HG02981 (cell line): Measurements from ENCODE around the gene UBXN7.
A peak's percentile ranks its signal among the peaks of the same experiment; 100 is the strongest.
"Not testable (repeated sequence)": the region's sequence is repeated elsewhere in the genome, so short reads cannot be mapped to it uniquely, and the experiment has no call there.

Experiments used
- ATAC-seq: cut with Tn5 transposase; IDR thresholded peaks from one replicate; pipeline ENCODE4 v1.9.1; 2021; ENCODE audit warnings: mild to moderate bottlenecking, moderate library complexity; ENCODE audit not compliant: unreplicated experiment

Gene UBXN7, protein sequence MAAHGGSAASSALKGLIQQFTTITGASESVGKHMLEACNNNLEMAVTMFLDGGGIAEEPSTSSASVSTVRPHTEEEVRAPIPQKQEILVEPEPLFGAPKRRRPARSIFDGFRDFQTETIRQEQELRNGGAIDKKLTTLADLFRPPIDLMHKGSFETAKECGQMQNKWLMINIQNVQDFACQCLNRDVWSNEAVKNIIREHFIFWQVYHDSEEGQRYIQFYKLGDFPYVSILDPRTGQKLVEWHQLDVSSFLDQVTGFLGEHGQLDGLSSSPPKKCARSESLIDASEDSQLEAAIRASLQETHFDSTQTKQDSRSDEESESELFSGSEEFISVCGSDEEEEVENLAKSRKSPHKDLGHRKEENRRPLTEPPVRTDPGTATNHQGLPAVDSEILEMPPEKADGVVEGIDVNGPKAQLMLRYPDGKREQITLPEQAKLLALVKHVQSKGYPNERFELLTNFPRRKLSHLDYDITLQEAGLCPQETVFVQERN

DNA sequence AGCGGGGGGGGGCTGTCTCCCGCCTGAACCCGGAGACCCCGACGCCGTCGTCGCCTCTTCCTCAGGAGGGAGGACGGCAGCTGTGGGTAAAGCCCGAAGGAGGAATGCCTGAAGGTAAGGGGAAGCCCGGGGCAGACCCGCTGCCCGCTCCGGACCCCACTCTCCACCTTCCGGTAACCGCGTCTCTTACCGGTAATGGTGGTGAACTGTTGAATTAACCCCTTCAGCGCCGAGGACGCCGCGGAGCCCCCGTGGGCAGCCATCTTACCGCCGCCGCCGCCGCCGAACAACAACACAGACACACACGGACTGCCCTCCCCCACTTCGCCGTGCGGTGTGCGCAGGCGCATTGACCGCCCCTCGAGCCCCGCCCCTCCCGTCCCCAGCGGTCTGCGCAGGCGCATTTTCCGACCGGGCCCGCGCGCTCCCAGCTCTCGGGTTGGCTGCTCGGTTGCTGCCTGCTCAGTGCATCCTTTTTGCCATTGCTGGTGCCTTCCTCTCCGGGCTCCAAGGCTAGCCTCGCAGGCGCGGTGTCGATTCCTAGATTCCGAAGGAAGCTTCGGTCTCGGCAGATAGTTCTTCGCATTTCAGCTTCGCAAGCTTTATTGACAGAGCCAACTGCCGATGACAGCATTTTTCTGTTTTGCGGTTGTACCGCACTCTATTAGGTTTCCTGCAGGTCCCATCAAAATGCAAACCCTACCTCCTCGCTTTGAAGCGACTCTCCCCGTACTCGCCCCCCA lies at the start of gene UBXN7:
UBXN7 (minus strand) TSS at position 291 of the 743 bp plus-strand sequence; CDS start at position 263, 28 bp downstream.
- ATAC-seq, result peak; percentile 85

DNA sequence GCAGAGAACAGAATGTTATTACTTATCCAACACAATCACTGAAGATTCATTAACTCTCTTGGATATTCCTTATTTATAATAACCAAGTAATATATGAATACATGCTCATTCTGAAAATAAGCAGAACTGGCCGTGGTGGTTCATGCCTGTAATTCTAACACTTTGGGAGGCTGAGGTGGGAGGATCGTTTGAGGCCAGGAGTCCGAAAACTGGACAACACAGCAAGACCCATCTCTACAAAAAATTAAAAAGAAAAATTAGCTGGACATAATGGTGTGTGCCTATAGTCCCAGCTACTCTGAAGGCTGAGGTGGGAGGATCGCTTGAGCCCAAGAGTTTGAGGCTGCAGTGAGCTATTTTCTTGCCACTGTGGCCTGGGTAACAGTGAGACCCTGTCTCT lies 45.5 kb upstream of the UBXN7 start:
- no peak for ATAC-seq

DNA sequence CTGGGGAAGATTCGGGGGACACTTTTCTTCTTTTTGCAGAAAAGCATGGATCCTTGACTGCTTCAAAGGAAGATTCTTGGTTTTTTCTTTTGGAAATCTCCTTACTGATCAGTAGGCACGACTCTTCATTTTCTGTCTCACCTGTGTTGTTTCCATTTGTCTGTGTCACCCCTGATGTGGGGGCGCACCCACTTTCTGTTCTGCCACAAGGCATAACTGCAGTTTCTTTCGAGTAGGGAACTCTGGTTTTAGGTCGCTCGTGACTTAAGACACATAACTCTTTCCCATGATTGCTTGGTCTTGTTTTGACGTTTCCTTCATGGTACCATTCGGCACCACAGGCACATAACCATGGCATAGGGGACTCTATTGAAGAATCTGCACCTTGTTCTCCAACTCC lies 40.1 kb upstream of the UBXN7 start:
- ATAC-seq, result no peak

DNA sequence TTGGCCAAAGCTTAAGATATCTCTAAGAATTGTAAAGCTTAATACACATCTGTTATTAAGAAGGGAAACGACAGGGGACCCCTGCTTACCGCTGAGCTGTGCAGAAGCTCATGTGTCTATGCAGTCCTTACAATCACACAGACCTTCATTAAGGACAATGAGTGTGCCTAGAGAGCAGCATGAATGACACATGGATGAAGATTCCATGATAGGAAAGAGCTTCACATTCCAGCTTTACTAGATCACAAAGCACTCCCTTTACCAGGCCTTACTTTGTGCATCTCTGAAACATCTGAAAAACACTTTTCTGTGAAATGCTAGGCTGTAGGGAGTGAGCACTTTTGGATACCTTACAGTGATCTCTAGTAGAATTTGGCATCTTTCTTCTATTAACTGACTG lies 39.3 kb upstream of the UBXN7 start:
- ATAC-seq, result no peak

DNA sequence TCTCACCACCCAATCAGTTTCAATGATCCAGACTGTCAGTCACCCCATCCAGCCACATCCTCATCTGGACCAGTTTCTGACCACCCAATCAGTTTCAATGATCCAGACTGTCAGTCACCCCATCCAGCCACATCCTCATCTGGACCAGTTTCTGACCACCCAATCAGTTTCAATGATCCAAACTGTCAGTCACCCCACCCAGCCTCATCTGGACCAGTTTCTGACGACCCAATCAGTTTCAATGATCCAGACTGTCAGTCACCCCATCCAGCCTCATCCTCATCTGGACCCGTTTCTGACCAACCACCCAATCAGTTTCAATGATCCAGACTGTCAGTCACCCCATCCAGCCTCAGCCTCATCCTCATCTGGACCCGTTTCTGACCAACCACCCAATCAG lies 38.0 kb upstream of the UBXN7 start:
- not testable (repeated sequence) for ATAC-seq

DNA sequence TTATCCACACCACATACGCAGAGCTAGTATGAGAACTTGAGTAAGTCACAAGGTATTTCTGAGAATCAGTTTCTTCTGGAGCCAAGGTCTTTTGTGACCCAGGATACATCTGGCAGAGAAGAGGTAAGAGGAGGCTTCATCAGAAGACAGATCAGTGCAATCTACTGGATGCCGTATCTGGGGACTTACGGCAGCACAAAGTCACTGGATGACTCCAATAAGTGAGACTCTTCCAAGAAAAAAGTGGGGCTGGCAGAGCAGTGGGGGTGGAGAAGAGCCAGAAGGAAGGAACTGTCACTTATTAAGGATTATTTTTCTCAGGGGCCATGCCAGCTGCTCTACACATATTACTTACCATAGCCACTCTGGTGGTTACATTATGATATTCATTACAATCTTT lies 31.6 kb upstream of the UBXN7 start:
- ATAC-seq, result no peak

DNA sequence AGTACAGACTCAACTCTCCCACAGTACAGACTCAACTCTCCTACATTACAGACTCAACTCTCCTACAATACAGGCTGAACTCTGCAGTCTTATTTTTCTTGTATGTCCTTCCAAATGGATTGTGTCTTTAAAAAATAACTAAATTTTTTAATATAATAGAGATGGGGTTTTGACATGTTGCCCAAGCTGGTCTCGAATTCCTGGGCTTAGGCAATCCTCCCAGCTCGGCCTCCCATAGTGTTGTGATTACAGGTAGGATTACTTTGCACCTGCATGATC lies 31.2 kb upstream of the UBXN7 start:
- no peak for ATAC-seq

DNA sequence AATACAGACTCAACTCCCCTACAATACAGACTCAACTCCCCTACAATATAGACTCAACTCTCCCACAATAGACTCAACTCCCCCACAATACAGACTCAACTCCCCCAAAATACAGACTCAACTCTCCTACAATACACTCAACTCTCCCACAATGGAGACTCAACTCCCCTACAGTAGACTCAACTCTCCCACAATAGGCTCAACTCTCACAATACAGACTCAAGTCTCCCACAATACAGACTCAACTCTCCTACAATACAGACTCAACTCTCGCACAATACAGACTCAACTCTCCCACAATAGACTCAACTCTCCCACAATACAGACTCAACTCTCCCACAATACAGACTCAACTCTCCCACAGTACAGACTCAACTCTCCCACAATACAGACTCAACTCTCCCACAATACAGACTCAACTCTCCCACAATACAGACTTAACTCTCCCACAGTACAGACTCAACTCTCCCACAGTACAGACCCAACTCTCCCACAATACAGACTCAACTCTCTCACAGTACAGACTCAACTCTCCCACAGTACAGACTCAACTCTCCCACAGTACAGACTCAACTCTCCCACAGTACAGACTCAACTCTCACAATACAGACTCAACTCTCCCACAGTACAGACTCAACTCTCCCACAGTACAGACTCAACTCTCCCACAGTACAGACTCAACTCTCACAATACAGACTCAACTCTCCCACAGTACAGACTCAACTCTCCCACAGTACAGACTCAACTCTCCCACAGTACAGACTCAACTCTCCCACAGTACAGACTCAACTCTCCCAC lies 30.7 kb upstream of the UBXN7 start:
- ATAC-seq, result not testable (repeated sequence)

DNA sequence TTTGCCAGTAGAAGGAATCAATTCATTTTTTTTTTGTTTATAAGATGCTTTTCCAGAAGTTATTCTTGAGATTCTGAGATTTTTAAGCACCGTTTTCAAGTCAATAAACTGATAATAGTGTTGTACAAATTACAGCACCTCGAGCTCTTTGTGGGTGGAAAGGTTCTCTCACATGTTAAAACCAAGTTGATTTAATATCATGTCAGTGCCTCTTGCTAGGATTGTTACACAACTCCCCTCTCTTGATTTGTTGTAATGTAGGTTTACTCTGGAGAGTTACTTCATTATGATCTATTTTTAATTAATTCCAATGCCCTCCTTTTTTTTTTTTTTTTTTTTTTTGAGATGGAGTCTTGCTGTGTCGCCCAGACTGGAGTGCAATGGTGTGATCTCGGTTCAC lies 25.8 kb upstream of the UBXN7 start:
- ATAC-seq, result no peak

DNA sequence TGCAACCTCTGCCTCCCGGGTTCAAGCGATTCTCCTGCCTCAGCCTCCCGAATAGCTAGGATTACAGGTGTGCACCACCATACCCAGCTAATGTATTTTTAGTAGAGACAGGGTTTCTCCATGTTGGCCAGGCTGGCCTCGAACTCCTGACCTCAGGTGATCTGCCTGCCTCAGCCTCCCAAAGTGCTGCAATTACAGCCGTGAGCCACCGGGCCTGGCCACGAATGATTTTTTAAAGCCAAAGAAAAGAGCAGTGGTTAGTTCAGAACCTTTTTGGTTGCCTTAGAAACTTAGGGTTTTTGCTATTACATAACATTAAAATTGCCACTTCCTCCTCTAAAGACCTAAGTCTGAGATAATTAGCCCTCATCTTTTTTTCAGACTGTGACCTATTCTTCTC lies 25.2 kb upstream of the UBXN7 start:
- ATAC-seq, result not testable (repeated sequence)

DNA sequence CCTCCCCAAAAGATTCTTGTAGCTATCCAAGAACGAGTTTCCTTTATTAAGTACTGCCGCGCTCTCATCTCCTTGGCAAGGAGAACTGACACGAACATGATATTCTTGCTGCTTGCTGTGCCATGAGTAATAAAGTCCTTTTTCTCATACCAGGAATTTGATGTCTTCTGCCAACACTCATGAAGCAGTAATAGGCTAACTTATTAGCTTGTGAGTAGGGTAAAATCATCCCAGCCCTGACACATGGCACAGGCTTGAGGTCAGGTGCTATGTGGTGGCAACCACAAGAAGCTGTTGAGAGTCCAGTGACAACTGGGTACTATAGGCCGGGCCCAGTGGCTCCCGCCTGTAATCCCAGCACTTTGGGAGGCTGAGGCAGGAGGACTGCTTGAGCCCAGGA lies 22.7 kb upstream of the UBXN7 start:
- no peak for ATAC-seq

DNA sequence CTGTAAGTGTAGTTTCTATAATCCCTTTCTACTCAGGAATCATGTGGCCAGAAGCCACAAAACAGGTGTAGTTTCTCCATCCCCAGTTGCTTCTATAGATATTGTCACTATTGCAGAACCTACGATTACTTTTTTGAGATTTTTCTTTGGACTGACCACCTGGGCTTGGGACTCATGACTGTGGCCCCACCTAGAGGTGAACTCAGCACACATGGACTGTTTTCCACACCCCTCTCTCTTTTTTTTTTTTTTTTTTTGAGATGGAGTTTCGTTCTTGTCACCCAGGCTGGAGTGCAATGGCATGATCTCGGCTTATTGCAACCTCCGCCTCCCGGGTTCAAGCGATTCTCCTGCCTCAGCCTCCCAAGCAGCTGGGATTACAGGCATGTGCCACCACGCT lies 13.2 kb upstream of the UBXN7 start:
- not testable (repeated sequence) for ATAC-seq

DNA sequence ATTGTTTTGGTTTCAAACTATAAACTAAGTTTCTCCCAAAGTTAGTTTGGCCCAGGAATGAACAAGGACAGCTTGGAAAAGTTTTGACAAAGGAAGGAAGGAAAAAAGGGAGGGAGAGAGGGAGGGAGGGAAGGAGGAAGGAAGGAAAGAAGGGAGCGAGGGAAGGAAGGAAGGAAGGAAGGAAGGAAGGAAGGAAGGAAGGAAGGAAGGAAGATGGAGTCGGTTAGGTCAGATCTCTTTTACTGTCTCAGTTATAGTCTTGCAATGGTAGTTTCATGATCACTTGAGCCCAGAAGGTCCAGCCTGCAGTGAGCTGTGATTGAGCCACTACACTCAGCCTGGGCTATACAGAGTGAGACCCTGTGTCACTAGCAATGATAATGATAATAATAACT lies 12.3 kb upstream of the UBXN7 start:
- ATAC-seq, result no peak

DNA sequence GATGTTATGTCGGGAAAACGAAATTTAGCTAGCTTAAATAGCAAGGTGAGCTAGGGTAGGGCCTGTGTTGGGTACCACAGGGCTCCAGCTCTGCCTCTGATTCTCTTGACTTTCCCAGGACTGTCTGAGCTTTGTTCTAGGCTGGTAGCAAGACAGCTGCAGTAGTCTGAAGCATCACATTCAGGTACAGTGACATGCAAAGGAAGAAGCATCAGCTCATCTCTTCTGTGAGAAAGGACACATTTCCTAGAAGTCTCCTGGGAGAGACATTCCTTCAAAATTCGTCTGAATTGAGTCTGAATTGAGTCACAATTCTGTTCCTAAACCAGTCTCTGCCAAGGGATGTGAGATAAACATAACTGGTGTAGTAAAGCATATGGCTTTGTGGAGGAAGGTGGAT lies 8.5 kb upstream of the UBXN7 start:
- ATAC-seq, result no peak

DNA sequence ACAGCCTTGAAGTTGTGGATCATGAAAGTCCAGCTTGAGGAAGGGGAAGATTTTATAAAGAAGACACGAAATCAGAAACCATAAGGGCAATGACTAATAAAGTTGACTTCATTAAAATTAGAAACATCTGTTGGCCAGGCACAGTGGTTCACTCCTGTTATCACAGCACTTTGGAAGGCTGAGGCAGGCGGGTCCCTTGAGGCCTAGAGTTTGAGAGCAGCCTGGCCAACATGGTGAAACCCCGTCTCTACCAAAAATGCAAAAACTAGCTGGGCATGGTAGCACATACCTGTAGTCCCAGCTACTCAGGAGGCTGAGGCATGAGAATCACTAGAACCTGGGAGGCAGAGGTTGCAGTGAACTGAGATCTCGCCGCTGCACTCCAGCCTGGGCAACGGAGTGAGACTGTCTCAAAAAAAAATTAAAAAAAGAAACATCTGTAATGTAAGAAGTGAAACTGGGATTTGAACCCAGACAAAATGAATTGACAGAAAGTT lies 7.9 kb upstream of the UBXN7 start:
- no peak for ATAC-seq

DNA sequence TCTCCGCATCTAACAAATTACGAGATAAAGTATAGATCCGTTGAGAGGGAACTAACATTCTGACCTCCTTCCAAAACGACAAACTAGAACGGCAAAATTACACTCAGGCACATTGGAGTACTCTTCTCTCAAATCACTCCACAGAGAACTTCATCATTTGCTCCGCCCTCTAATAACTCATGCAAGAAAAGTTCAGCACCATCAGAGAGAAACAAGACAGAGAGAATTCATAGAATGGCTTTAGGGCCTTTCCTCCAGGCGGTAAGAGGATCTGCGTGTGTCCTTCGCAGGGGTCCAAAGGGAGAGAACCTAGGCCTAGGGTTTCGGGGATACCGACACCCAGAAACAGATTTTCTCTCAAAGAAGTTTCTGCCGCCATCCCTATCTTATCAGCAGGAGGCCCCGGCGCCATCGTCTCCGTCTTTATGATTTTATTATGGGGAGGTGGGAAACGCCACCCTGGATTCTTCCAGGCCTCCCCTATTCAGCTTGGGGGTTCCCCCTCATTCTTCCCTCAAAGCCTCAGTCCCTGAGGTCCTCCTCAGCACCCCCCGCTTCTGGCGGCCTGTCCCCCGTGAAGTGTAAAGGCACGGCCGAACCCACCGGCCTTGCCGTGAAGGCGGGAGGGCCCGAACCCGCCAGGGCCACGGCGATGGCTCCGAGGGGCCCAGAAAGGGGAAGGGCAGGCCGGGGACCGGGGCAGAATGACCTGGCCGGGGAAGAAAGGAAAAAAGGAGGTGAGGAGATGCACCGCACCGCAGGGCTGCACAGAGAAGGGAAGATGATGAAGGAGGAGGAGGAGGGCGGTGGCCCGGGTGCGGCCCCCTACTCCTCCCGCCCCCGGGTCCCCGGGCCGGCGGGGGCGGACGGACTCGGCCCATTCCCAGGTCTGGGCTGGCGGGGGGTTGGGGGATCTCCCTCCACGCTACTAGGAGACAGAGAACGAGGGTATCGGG lies 768 bp downstream of the UBXN7 start:
- ATAC-seq, result peak; percentile 30

DNA sequence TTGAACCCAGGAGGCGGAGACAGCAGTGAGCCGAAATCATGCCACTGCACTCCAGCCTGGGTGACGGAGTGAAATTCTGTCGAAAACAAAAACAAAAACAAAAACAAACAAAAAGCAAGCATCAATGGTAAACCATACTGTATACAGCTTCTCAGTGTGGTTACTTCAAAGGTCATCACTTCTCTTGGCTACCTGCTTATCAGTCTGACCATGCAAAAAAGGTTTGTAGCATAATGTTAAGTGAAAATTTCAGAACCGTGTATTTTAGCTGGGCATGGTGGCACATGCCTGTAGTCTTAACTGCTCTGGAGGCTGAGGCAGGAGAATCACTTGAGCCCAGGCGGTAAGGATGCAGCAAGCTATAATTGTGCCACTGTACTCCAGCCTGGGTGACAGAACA lies 4.2 kb downstream of the UBXN7 start:
- no peak for ATAC-seq

DNA sequence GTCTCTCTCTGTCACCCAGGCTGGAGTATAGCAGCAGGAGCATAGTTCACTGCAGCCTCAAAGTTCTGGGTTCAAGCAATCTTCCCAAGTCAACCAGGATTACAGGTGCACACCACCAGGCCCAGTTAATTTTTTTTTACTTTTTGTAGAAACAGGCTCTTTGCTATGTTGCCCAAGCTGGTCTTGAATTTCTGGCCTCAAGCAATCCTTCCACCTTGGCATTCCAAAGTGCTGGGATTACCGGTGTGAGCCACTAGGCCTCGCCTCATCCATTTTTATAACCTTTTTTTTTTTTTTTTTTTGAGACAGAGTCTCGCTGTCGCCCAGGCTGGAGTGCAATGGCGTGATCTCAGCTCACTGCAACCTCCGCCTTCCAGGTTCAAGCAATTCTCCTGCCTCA lies 7.8 kb downstream of the UBXN7 start:
- ATAC-seq, result not testable (repeated sequence)

DNA sequence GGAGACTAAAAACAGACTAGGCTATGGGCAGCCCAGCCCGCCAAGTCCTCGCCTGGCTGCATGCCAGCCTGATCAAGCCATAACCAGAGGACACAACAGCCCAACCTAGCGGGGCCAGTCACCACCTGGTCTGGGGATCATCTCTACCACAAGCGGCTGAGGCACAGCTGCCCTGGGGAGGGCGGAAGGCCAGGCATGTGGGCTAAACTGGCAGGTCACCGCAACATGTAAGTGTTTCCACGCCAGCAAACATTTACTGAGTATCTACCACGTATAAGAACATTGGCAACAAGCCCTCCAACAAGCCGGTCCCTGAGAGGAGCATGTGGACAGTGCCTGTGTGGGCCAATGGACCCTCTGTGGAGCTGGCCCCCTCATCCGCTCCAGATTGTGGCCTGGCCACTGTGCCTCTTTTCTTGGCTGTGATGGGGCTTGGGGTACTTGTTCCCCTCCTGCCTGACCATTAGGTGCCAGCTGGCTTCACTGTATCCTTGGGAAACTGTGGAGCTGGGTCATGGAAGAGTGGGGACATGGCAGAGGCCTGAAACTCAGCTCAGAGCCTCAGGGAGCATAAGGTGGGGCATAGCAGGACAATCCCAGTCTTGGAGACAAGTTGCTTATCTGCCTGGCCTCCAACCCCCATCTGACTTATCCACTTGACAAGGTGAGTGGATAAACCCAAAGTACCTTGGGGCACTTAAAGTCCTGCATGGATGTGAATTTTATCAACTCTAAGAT lies 9.0 kb downstream of the UBXN7 start:
- ATAC-seq, result no peak

DNA sequence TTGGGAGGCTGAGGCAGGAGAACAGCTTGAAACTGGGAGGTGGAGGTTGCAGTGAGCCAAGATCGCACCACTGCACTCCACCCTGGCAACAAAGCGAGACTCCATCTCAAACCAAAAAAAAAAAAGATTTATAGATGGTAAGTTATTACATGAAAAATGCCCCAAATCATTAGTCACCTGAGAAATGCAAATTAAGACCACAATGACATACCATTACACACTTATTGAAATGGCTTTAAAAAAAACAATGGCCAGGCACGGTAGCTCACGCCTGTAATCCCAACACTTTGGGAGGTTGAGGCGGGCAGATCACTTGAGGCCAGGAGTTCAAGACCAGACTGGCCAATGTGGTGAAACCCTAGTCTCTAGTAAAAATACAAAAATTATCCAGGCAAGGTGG lies 10.6 kb downstream of the UBXN7 start:
- ATAC-seq, result not testable (repeated sequence)
